K562 (cell line): ENCODE measurements around the gene ALPK1. TPM values are rescaled to one million over a fixed set of nuclear protein-coding genes. Genes with fewer than 3 reads are reported as not detected.

ENCODE experiments used
- ATAC-seq: fragments of 200-7000 bp; cut with Tn5 transposase; 3 replicates; pipeline ENCODE4 v1.9.1; 2020; ENCODE audit warnings: moderate library complexity
- BruUV-seq: library from RNA; stranded (reverse); fragments of 400-500 nt; replicated peaks from 2 replicates; lab custom pipeline; 2021; lab: Mats Ljungman, UMichigan
- CTCF ChIA-PET: fragments of 300-600 bp; formaldehyde crosslinking; extraction: SDS; loops from one replicate; lab custom pipeline; 2021; ENCODE audit warnings: low intra/inter-chr PET ratio; lab: Yijun Ruan, JAX
- POLR2A ChIA-PET: fragments of 300-600, 350-650 bp; sonication (Branson Sonifier 250); formaldehyde crosslinking; extraction: SDS; loops from one replicate; lab custom pipeline; 2021; ENCODE audit warnings: antibody characterized with exemption, inconsistent platforms; lab: Yijun Ruan, JAX
- DNase-seq, 4 experiments: peaks; one replicate each; pipeline versions ENCODE4 v3.0.0 to v3.0.0-alpha.2; 2011 to 2018; ENCODE audit warnings: low spot score in 3 of 4, mixed read lengths in 3 of 4; ENCODE audit errors: extremely low read depth in 1 of 4
- FAIRE-seq: peaks from 2 replicates; lab custom pipeline; 2011; peaks lifted over from hg19 to GRCh38; lab: Jason Lieb, UNC
- H2AFZ ChIP-seq: 2 replicates; pipeline ENCODE4 v1.6.0; 2011; ENCODE audit warnings: low read depth, low read length, control low read depth, inconsistent platforms
- H3K27ac ChIP-seq: fragments of 200-600 bp; 3 replicates; pipeline ENCODE4 v1.8.0; 2011; ENCODE audit warnings: low read depth, mild to moderate bottlenecking, control low read depth, inconsistent platforms, low read length, moderate library complexity, mixed read lengths; ENCODE audit errors: extremely low read depth
- H3K27me3 ChIP-seq, 2 experiments: fragments of 300-600 bp in 1 of 2; 2 replicates in 1 of 2; 3 replicates in 1 of 2; pipeline versions ENCODE4 v1.6.0 to v1.8.0; 2011; ENCODE audit warnings: inconsistent platforms in 2 of 2, low read length in 2 of 2, mild to moderate bottlenecking in 1 of 2, mixed read lengths in 1 of 2, moderate library complexity in 1 of 2; ENCODE audit not compliant: control insufficient read depth in 2 of 2, insufficient read depth in 2 of 2
- H3K36me3 ChIP-seq: fragments of 300-600 bp; 3 replicates; pipeline ENCODE4 v1.8.0; 2011; ENCODE audit warnings: mild to moderate bottlenecking, low read length, inconsistent platforms; ENCODE audit not compliant: control insufficient read depth, insufficient read depth
- H3K4me1 ChIP-seq, 2 experiments: fragments of 200-600 bp in 1 of 2; replicated peaks in 1 of 2; 2 replicates in 1 of 2; 3 replicates in 1 of 2; pipeline versions ENCODE4 v1.5.1 to v1.8.0; 2011; ENCODE audit warnings: inconsistent platforms in 2 of 2, low read length in 2 of 2, mild to moderate bottlenecking in 1 of 2, mixed read lengths in 1 of 2, moderate library complexity in 1 of 2; ENCODE audit not compliant: control insufficient read depth in 2 of 2, insufficient read depth in 2 of 2
- H3K4me2 ChIP-seq: 2 replicates; pipeline ENCODE4 v1.6.1; 2011; ENCODE audit warnings: low read length, control low read depth, inconsistent platforms, mixed read lengths; ENCODE audit not compliant: insufficient read depth
- H3K4me3 ChIP-seq: fragments of 200-600 bp; sonication (generic), shearing (Covaris generic); 2 replicates; pipeline ENCODE4 v1.5.1; 2016; ENCODE audit warnings: control low read depth, inconsistent platforms
- H3K79me2 ChIP-seq: fragments of 200-600 bp; 3 replicates; pipeline ENCODE4 v1.8.0; 2011; ENCODE audit warnings: low read length, inconsistent platforms; ENCODE audit not compliant: control insufficient read depth, insufficient read depth
- H3K9ac ChIP-seq, 2 experiments: 2 replicates each; pipeline versions ENCODE4 v1.6.0 to v1.6.1; 2011; ENCODE audit warnings: low read depth in 2 of 2, low read length in 2 of 2, control low read depth in 1 of 2, inconsistent platforms in 1 of 2, mild to moderate bottlenecking in 1 of 2, mixed read lengths in 1 of 2; ENCODE audit not compliant: insufficient read depth in 1 of 2
- H3K9me1 ChIP-seq: one replicate; pipeline ENCODE4 v1.6.0; 2011; ENCODE audit warnings: inconsistent platforms, mild to moderate bottlenecking, low read length, moderate library complexity; ENCODE audit not compliant: control insufficient read depth, insufficient read depth
- H3K9me3 ChIP-seq: replicated peaks from 2 replicates; pipeline ENCODE4 v1.5.1; 2011; ENCODE audit warnings: low read depth, low read length, inconsistent platforms; ENCODE audit not compliant: control insufficient read depth, insufficient read depth
- H4K20me1 ChIP-seq: replicated peaks from 2 replicates; pipeline ENCODE4 v1.6.1; 2011; ENCODE audit warnings: low read length, inconsistent platforms, mixed read lengths; ENCODE audit not compliant: control insufficient read depth, insufficient read depth
- CXXC5 ChIP-seq: fragments of 250-450 bp; sonication (Bioruptor Pico); IDR thresholded peaks from 2 replicates; pipeline ENCODE4 v1.8.0; 2022; ENCODE audit warnings: inconsistent platforms, mild to moderate bottlenecking, moderate library complexity
- FOXK1 ChIP-seq: sonication (generic); formaldehyde crosslinking; IDR thresholded peaks from 2 replicates; pipeline ENCODE4 v1.8.0; 2022; ENCODE audit warnings: missing genetic modification reagents, mild to moderate bottlenecking, borderline replicate concordance
- GABPB2 ChIP-seq: fragments of 250-450 bp; sonication (Bioruptor Pico); conservative IDR thresholded peaks from 2 replicates; pipeline ENCODE4 v1.5.1; 2021; ENCODE audit warnings: mild to moderate bottlenecking
- GATA2 ChIP-seq: sonication (generic); formaldehyde crosslinking; IDR thresholded peaks from 2 replicates; pipeline ENCODE4 v1.4.0; 2020; ENCODE audit warnings: mild to moderate bottlenecking, missing genetic modification reagents
- MYC ChIP-seq, 2 experiments: fragments of 250-450 bp in 1 of 2; sonication (Bioruptor Pico) in 1 of 2; IDR thresholded peaks; 2 replicates each; pipeline versions ENCODE4 v1.5.1 to v1.6.1; 2012 to 2021; ENCODE audit warnings: low read depth in 2 of 2, borderline replicate concordance in 1 of 2, improper control_type of control experiment in 1 of 2, low read length in 1 of 2, mild to moderate bottlenecking in 1 of 2, moderate library complexity in 1 of 2
- NCOR1 ChIP-seq: fragments of 450-650 bp; IDR thresholded peaks from 2 replicates; pipeline ENCODE4 v1.6.1; 2016; ENCODE audit warnings: mild to moderate bottlenecking, moderate library complexity
- POLR2H ChIP-seq: IDR thresholded peaks from 2 replicates; pipeline ENCODE4 v1.6.1; 2016; ENCODE audit warnings: missing genetic modification characterization, low read depth, mild to moderate bottlenecking, control low read depth, missing compliant biosample characterization, moderate library complexity
- SIRT6 ChIP-seq: IDR thresholded peaks from one replicate; pipeline ENCODE4 v1.6.1; 2012; ENCODE audit warnings: low read depth, mild to moderate bottlenecking, control low read depth, inconsistent platforms, low read length, moderate library complexity
- STAT5B ChIP-seq: fragments of 250-450 bp; sonication (Bioruptor Pico); IDR thresholded peaks from 2 replicates; pipeline ENCODE4 v1.8.0; 2021; ENCODE audit warnings: mild to moderate bottlenecking, inconsistent platforms
- TBP ChIP-seq: optimal IDR thresholded peaks from 2 replicates; pipeline ENCODE3; 2011; ENCODE audit warnings: low read depth, low read length, improper control_type of control experiment
- U2AF2 ChIP-seq: fragments of 200-400 bp; formaldehyde crosslinking; optimal IDR thresholded peaks from 2 replicates; pipeline ENCODE3; 2017; ENCODE audit warnings: low read depth, mild to moderate bottlenecking, low read length
- ZNF12 ChIP-seq: sonication (generic); formaldehyde crosslinking; IDR thresholded peaks from 2 replicates; pipeline ENCODE4 v1.4.0; 2020; ENCODE audit warnings: mild to moderate bottlenecking, missing genetic modification reagents
- WGBS: fragments of 100-300 bp; shearing (Covaris generic); methylation state at CpG from one replicate; pipeline ENCODE4 v1.1.6; 2016; ENCODE audit warnings: low coverage, mixed read lengths; ENCODE audit not compliant: insufficient coverage; ENCODE audit errors: missing lambda C conversion rate; 5-methylcytosine and 5-hydroxymethylcytosine counted together
- in situ Hi-C: fragments of 300-500 bp; cut with MboI; formaldehyde crosslinking; loops from 4 replicates; pipeline ENCODE4 v1.15.0; 2018; ENCODE audit warnings: inconsistent platforms, mixed read lengths
- intact Hi-C: fragments of 100-400 bp; cut with micrococcal nuclease; formaldehyde crosslinking; loops from 2 replicates; pipeline ENCODE4 v1.14.2; 2022
- polyA plus RNA-seq, 8 experiments: library from polyadenylated mRNA; depleted of rRNA in 4 of 8; stranded (reverse) in 5 of 8; unstranded in 3 of 8; fragments of >200 nt; fragmentation: Nextera tagmentation in 2 of 8; fragmentation: Illumina TruSeq in 1 of 8; extraction: Ambion mirVana in 2 of 8; extraction: Trizol in 1 of 8; gene quantifications; 2 replicates each; pipeline versions ENCODE4 v1.2.1 to v1.2.3, GENCODE V29; 2011 to 2014; ENCODE audit warnings: inconsistent platforms in 1 of 8, missing spikeins in 1 of 8
- total RNA-seq, 7 experiments: library from RNA; depleted of rRNA in 6 of 7; stranded (reverse); fragments of >200 nt in 6 of 7; fragmentation: Illumina TruSeq in 2 of 7; extraction: Trizol in 2 of 7; gene quantifications; 2 replicates each; pipeline versions ENCODE4 v1.2.1 to v1.2.3, GENCODE V29; 2011 to 2021; ENCODE audit warnings: low replicate concordance in 1 of 7
- TF ChIP-seq, protein P1 (sequence below): fragments of 250-450 bp; sonication (Bioruptor Pico); IDR thresholded peaks from 2 replicates; pipeline ENCODE4 v1.8.0; 2021; ENCODE audit warnings: borderline replicate concordance, mild to moderate bottlenecking, moderate library complexity; ENCODE audit not compliant: poor library complexity, severe bottlenecking
- TF ChIP-seq, protein P2 (sequence below): sonication (generic); formaldehyde crosslinking; IDR thresholded peaks from 2 replicates; pipeline ENCODE4 v1.8.0; 2022; ENCODE audit warnings: mild to moderate bottlenecking, low read depth, missing genetic modification reagents
- TF ChIP-seq, protein P3 (sequence below): fragments of 250-450 bp; sonication (Bioruptor Pico); IDR thresholded peaks from 2 replicates; pipeline ENCODE4 v1.8.0; 2022; ENCODE audit warnings: inconsistent platforms
- TF ChIP-seq, protein P4 (sequence below): fragments of 450-650 bp; IDR thresholded peaks from 2 replicates; pipeline ENCODE4 v1.6.1; 2017; ENCODE audit warnings: mild to moderate bottlenecking, moderate library complexity
- TF ChIP-seq, protein P5 (sequence below): fragments of 450-650 bp; conservative IDR thresholded peaks from 2 replicates; pipeline ENCODE4 v1.6.1; 2016; ENCODE audit warnings: missing genetic modification characterization, low read depth, mild to moderate bottlenecking, missing compliant biosample characterization, moderate library complexity

The ALPK1 gene
- total and polyA plus RNA-seq, 9 of the 15 experiments (the other 6 are each of a cell fraction or from before 2014, with no cell fraction given) = 2.3 to 6.9 (median 4.6) TPM

DNA sequence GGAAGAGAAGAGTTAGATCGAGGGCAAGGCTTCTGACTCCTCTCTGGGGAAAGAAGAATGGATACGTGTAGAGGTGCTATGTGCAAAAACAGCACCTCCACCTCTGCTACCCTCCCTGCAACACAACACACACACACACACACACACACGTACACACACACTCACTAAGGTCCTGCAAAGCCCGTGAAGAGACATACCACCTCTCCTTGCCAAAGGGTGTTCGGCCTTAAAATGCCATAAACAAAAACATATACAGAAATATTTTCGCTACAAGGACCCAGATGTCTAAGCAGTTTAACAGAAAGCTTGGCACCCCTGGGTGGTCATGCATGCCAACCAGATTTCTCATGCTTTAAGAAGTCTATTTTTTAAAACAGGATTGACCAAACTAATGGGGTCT lies 13.0 kb upstream of the ALPK1 start:
- H3K36me3 ChIP-seq = no peaks in the 10 kb centered on the region
- no peaks in the 10 kb centered on the region for H3K9me1 ChIP-seq
- BruUV-seq = no TSS peak
- POLR2A ChIA-PET = interaction anchor here (0.7 to 1.4 kb wide), 3 partner anchors 9 to 36 kb away, joined by 3 read pairs; partner anchors contain the start of gene ALPK1
- no peaks in the 10 kb centered on the region for H3K27me3 ChIP-seq
- peaks cover 7 to 11% of the 10 kb centered on the region in 2 experiments; a peak in 3 of 5 replicates for H3K4me1 ChIP-seq
- DNase-seq (peak in 3 of 4 experiments; percentile 12 to 15 (median 13)), ATAC-seq (peak; percentile 20), FAIRE-seq (no peak)
- H3K27ac ChIP-seq = no peak overlapping the region
- peak overlapping the region; percentile 61 for H3K4me3 ChIP-seq
- no peak overlapping the region; a peak in 1 of 4 replicates for H3K9ac ChIP-seq
- in situ Hi-C loops (no loop called here), intact Hi-C loops (no loop called here)
- CTCF ChIA-PET = interaction anchor here (0.6 kb wide), 1 partner anchor 186 kb away, joined by 7 read pairs; no protein-coding TSS in a partner anchor
- H3K9me3 ChIP-seq = no peaks in the 10 kb centered on the region
- no peaks in the 10 kb centered on the region for H4K20me1 ChIP-seq
- no peak overlapping the region for H2AFZ ChIP-seq
- peaks cover 12% of the 10 kb centered on the region; the same call in 2 of the 3 replicates for H3K79me2 ChIP-seq
- 10% methylated on average over 6 of the region's 6 CpGs for WGBS
- H3K4me2 ChIP-seq = peak overlapping the region; percentile 85
- TF ChIP-seq MYC (IDR thresholded peaks at IDR 0.05; ENCODE audit: low read depth, low read length) (no peak), MYC (CRISPR knock-in tag; IDR thresholded peaks at IDR 0.05; ENCODE audit: borderline replicate concordance, low read depth) (no peak), GABPB2 (CRISPR knock-in tag) (no peak), FOXK1 (CRISPR knock-in tag) (no peak), GATA2 (no peak), ZNF12 (no peak), STAT5B (CRISPR knock-in tag) (no peak), NCOR1 (no peak), SIRT6 (no peak), POLR2H (tag) (no peak), TBP (no peak), CXXC5 (no peak), U2AF2 (no peak)
- TF ChIP-seq, protein P1, sequence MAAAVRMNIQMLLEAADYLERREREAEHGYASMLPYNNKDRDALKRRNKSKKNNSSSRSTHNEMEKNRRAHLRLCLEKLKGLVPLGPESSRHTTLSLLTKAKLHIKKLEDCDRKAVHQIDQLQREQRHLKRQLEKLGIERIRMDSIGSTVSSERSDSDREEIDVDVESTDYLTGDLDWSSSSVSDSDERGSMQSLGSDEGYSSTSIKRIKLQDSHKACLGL = no peak
- TF ChIP-seq, protein P2, sequence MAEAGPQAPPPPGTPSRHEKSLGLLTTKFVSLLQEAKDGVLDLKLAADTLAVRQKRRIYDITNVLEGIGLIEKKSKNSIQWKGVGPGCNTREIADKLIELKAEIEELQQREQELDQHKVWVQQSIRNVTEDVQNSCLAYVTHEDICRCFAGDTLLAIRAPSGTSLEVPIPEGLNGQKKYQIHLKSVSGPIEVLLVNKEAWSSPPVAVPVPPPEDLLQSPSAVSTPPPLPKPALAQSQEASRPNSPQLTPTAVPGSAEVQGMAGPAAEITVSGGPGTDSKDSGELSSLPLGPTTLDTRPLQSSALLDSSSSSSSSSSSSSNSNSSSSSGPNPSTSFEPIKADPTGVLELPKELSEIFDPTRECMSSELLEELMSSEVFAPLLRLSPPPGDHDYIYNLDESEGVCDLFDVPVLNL = no peak
- TF ChIP-seq, protein P3, sequence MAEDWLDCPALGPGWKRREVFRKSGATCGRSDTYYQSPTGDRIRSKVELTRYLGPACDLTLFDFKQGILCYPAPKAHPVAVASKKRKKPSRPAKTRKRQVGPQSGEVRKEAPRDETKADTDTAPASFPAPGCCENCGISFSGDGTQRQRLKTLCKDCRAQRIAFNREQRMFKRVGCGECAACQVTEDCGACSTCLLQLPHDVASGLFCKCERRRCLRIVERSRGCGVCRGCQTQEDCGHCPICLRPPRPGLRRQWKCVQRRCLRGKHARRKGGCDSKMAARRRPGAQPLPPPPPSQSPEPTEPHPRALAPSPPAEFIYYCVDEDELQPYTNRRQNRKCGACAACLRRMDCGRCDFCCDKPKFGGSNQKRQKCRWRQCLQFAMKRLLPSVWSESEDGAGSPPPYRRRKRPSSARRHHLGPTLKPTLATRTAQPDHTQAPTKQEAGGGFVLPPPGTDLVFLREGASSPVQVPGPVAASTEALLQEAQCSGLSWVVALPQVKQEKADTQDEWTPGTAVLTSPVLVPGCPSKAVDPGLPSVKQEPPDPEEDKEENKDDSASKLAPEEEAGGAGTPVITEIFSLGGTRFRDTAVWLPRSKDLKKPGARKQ (CRISPR knock-in tag) = no peak
- TF ChIP-seq, protein P4, sequence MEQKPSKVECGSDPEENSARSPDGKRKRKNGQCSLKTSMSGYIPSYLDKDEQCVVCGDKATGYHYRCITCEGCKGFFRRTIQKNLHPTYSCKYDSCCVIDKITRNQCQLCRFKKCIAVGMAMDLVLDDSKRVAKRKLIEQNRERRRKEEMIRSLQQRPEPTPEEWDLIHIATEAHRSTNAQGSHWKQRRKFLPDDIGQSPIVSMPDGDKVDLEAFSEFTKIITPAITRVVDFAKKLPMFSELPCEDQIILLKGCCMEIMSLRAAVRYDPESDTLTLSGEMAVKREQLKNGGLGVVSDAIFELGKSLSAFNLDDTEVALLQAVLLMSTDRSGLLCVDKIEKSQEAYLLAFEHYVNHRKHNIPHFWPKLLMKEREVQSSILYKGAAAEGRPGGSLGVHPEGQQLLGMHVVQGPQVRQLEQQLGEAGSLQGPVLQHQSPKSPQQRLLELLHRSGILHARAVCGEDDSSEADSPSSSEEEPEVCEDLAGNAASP = no peak
- TF ChIP-seq, protein P5, sequence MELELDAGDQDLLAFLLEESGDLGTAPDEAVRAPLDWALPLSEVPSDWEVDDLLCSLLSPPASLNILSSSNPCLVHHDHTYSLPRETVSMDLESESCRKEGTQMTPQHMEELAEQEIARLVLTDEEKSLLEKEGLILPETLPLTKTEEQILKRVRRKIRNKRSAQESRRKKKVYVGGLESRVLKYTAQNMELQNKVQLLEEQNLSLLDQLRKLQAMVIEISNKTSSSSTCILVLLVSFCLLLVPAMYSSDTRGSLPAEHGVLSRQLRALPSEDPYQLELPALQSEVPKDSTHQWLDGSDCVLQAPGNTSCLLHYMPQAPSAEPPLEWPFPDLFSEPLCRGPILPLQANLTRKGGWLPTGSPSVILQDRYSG (tag) = no peak
